Activated B cell treated with CpG ODN at 0.5 μM for 24 hours (primary cell): ENCODE measurements around the gene LEPROT. TPM values are rescaled to one million over a fixed set of nuclear protein-coding genes. Genes with fewer than 3 reads are reported as not detected.

Source experiments
- ATAC-seq: fragments of 200-7000 bp; cut with Tn5 transposase; one replicate; pipeline ENCODE4 v1.10.0; 2021; ENCODE audit warnings: low read depth, mild to moderate bottlenecking, moderate library complexity
- CTCF ChIA-PET: fragments of 350-600 bp; sonication (Branson Sonifier 250); formaldehyde crosslinking; loops from one replicate; lab custom pipeline; 2021; ENCODE audit warnings: antibody characterized with exemption; lab: Charles Lee
- POLR2A ChIA-PET: fragments of 350-600 bp; sonication (Branson Sonifier 250); formaldehyde crosslinking; loops from one replicate; lab custom pipeline; 2021; ENCODE audit warnings: antibody characterized with exemption; lab: Charles Lee
- DNase-seq: peaks from one replicate; pipeline ENCODE4 v3.0.0; 2022
- H3K27ac Mint-ChIP-seq: one replicate; pipeline ENCODE4 v1.8.0; 2020; ENCODE audit warnings: mixed read lengths
- H3K27me3 Mint-ChIP-seq: one replicate; pipeline ENCODE4 v1.8.0; 2021; ENCODE audit warnings: mixed read lengths
- H3K36me3 Mint-ChIP-seq: one replicate; pipeline ENCODE4 v1.8.0; 2021; ENCODE audit warnings: low read depth, mixed read lengths
- H3K4me1 Mint-ChIP-seq: one replicate; pipeline ENCODE4 v1.8.0; 2021; ENCODE audit warnings: mixed read lengths
- H3K4me3 Mint-ChIP-seq: one replicate; pipeline ENCODE4 v1.8.0; 2020; ENCODE audit warnings: mild to moderate bottlenecking, mixed read lengths
- H3K9me3 Mint-ChIP-seq: one replicate; pipeline ENCODE4 v1.8.0; 2020; ENCODE audit warnings: mixed read lengths
- CTCF ChIP-seq: fragments of 200-600 bp; IDR thresholded peaks from one replicate; pipeline ENCODE4 v1.8.0; 2022; ENCODE audit warnings: antibody characterized with exemption, mild to moderate bottlenecking
- intact Hi-C: fragments of 100-400 bp; cut with micrococcal nuclease; formaldehyde crosslinking; loops from one replicate; pipeline ENCODE4 v1.15.1; 2024
- total RNA-seq: library from RNA; stranded (reverse); gene quantifications from 2 replicates; pipeline ENCODE4 v1.2.3, GENCODE V29; 2022

LEPROT gene
- total RNA-seq, 1 donor from 2014 or later = 15.4 TPM

GRCh38 chr1:65470766-65471165 is 50.3 kb downstream of the LEPROT start:
- H3K36me3 Mint-ChIP-seq = no peaks in the 10 kb centered on the region
- POLR2A ChIA-PET = no interaction called here
- CTCF ChIA-PET = no interaction called here
- ATAC-seq = no peak
- DNase-seq = no peak
- H3K4me3 Mint-ChIP-seq = no peak overlapping the region
- H3K9me3 Mint-ChIP-seq = peaks cover under 1% of the 10 kb centered on the region
- H3K4me1 Mint-ChIP-seq = no peaks in the 10 kb centered on the region
- peaks cover 3% of the 10 kb centered on the region for H3K27me3 Mint-ChIP-seq
- no peak overlapping the region for H3K27ac Mint-ChIP-seq
- TF ChIP-seq CTCF = no peak
- intact Hi-C loops = no loop called here

DNA sequence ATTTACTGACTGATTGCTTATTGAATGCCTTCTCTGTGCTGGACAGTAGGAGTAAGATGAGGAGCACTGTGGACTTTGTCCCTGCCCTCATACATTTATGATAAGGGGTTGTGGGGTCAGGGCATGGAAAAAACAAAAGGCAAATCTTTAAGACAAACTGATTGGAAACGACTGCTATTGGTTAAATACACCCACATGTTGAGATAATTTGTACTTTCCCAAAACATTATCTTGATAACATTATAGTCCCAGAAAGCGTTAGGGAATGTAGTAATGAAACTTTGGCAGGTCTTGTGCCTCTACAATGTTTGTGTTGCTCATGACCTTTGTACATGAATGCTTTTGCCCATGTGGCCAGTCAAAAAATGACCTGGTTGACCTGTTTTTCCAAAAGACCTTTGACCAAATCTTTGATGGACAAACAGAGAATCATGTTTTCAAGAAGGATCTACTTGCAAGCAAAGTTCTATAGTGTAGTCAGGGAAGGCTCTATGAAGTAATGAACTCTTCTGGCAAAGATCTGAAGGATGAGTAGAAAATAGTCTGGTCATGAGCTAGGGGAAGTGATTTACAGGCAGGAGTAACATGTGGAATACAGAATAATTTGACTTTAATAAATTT is 50.9 kb downstream of the LEPROT start:
- CTCF ChIA-PET = no interaction called here

GRCh38 chr1:65471861-65472332 is 51.4 kb downstream of the LEPROT start:
- no peak overlapping the region for H3K4me3 Mint-ChIP-seq
- H3K9me3 Mint-ChIP-seq = no peaks in the 10 kb centered on the region
- POLR2A ChIA-PET = no interaction called here
- TF ChIP-seq CTCF = no peak
- no peaks in the 10 kb centered on the region for H3K27me3 Mint-ChIP-seq
- CTCF ChIA-PET = no interaction called here
- no peak for ATAC-seq
- no peak overlapping the region for H3K27ac Mint-ChIP-seq
- no peak for DNase-seq
- no peaks in the 10 kb centered on the region for H3K36me3 Mint-ChIP-seq
- no peaks in the 10 kb centered on the region for H3K4me1 Mint-ChIP-seq
- intact Hi-C loops = no loop called here

More for the DNA sequence above, 50.9 kb downstream of the LEPROT start:
- H3K36me3 Mint-ChIP-seq = no peaks in the 10 kb centered on the region
- POLR2A ChIA-PET = no interaction called here
- no peak for TF ChIP-seq CTCF
- DNase-seq = no peak
- H3K27ac Mint-ChIP-seq = no peak overlapping the region
- no peak for ATAC-seq
- H3K9me3 Mint-ChIP-seq = no peaks in the 10 kb centered on the region
- no peaks in the 10 kb centered on the region for H3K4me1 Mint-ChIP-seq
- intact Hi-C loops = no loop called here
- no peak overlapping the region for H3K4me3 Mint-ChIP-seq
- peaks cover 2% of the 10 kb centered on the region for H3K27me3 Mint-ChIP-seq

- H3K27ac Mint-ChIP-seq = no peak overlapping the region
- no peak overlapping the region for H3K4me3 Mint-ChIP-seq
- ChIA-PET POLR2A (no interaction called here), CTCF (no interaction called here)
- H3K9me3 Mint-ChIP-seq = no peaks in the 10 kb centered on the region
- intact Hi-C loops = no loop called here
- no peaks in the 10 kb centered on the region for H3K36me3 Mint-ChIP-seq
- H3K4me1 Mint-ChIP-seq = no peaks in the 10 kb centered on the region
- no peak for TF ChIP-seq CTCF
- DNase-seq (no peak), ATAC-seq (no peak)
- no peaks in the 10 kb centered on the region for H3K27me3 Mint-ChIP-seq
Observed at GRCh38 chr1:65476327-65476726, 55.9 kb downstream of the LEPROT start.

DNA sequence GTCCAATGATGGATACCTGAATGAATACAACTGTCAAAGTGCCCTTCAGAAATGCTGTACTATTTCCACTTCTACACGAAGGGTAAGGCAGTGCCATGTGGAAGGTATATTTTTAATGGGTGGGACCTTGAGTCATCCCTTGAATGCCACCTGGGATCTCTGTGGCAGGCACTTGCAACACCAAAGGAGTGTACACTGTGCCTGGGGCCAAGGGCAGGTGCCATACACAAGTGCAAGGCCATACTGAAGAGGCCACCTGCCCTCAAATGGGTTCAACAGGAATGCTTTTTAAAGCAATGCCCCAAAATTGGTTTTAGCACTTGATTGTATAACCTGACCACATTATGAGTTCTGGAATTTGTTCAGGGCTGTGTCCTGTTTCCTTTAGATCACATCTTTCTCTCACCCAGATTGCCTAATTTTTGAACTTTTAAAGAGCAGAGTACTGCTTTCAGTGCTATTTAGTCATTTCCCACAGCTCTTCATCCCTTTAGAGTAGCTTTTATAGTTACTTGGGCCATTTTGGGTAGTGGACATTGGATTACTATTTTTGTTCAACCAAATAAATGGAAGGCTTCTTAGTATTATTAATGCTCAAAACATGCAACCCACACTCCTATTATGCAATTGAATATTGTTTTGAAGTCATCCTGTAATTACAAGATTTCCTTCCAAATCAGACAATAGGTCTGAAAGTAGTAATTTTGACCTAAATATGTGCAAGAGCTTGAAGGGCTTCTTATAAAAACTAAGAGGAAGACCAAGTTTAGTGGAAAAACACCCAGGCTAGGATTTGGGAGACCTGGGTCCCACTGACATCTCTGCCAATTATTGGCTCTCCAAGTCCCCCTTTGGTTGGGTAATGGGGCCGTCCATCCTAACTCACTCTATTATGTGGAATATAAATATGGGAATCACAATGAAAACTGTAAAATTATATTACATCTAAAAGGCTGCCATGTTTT is 57.2 kb downstream of the LEPROT start:
- CTCF ChIA-PET = no interaction called here
- no peak overlapping the region for H3K27ac Mint-ChIP-seq
- H3K36me3 Mint-ChIP-seq = no peaks in the 10 kb centered on the region
- DNase-seq = no peak
- ATAC-seq = no peak
- no peaks in the 10 kb centered on the region for H3K4me1 Mint-ChIP-seq
- POLR2A ChIA-PET = no interaction called here
- H3K9me3 Mint-ChIP-seq = no peaks in the 10 kb centered on the region
- TF ChIP-seq CTCF = no peak
- intact Hi-C loops = no loop called here
- no peaks in the 10 kb centered on the region for H3K27me3 Mint-ChIP-seq
- H3K4me3 Mint-ChIP-seq = no peak overlapping the region
